22Rv1 (cell line): ENCODE measurements around the gene ZBTB44.

Experiments
- ZFX ChIP-seq: fragments of 450-650 bp; IDR thresholded peaks from 2 replicates; pipeline ENCODE4 v1.6.1; 2017; ENCODE audit warnings: antibody characterized with exemption, borderline replicate concordance
- TF ChIP-seq, protein P1 (sequence below): fragments of 450-650 bp; IDR thresholded peaks from 2 replicates; pipeline ENCODE4 v1.5.1; 2017; ENCODE audit warnings: mild to moderate bottlenecking

DNA sequence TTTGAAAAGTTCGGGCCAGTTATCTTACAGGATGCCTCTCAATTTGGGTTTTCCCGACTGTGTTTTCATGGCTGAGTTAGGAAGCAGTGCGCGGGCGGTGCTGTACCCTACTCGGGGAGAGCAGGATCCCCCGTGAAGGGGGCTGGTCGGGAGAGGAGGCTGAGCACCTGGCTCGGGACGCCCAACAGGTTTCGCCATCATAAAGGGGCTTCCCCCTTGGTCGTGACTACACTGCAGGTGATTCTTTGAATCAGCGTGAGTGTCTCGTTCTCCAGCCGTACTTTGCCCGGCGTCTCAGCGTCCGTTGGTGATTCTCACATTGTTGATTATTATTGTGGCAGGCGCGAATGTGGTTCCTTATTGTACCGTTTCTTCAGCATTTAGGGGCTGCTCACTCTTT lies 108.6 kb downstream of the ZBTB44 start:
- TF ChIP-seq, protein P1, sequence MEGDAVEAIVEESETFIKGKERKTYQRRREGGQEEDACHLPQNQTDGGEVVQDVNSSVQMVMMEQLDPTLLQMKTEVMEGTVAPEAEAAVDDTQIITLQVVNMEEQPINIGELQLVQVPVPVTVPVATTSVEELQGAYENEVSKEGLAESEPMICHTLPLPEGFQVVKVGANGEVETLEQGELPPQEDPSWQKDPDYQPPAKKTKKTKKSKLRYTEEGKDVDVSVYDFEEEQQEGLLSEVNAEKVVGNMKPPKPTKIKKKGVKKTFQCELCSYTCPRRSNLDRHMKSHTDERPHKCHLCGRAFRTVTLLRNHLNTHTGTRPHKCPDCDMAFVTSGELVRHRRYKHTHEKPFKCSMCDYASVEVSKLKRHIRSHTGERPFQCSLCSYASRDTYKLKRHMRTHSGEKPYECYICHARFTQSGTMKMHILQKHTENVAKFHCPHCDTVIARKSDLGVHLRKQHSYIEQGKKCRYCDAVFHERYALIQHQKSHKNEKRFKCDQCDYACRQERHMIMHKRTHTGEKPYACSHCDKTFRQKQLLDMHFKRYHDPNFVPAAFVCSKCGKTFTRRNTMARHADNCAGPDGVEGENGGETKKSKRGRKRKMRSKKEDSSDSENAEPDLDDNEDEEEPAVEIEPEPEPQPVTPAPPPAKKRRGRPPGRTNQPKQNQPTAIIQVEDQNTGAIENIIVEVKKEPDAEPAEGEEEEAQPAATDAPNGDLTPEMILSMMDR, result no peak
- no peak for TF ChIP-seq ZFX
